ENCODE data around the gene PARP8.

The PARP8 gene

GRCh38 chr5:50703367-50703666 is 36.9 kb downstream of the PARP8 start:
- Histone ChIP-seq H3K4me1 (ENCODE audit: control insufficient read depth in 2 of 2, insufficient read depth in 2 of 2, low read length in 2 of 2) (no peaks in the 10 kb centered on the region), H3K9ac (ENCODE audit: low read depth in 1 of 2, low read length in 2 of 2) (no peak overlapping the region), H3K9me3 (ENCODE audit: control insufficient read depth in 2 of 2, low read length in 2 of 2) (no peaks in the 10 kb centered on the region), H3K27me3 (ENCODE audit: control insufficient read depth in 2 of 2, insufficient read depth in 2 of 2, low read length in 2 of 2) (no peaks in the 10 kb centered on the region), H3K27ac (ENCODE audit: low read depth in 2 of 2, low read length in 2 of 2) (no peak overlapping the region), H3K36me3 (ENCODE audit: control insufficient read depth in 2 of 2, insufficient read depth in 2 of 2, low read length in 2 of 2) (no peaks in the 10 kb centered on the region), H3K4me3 (ENCODE audit: low read length in 2 of 2) (no peak overlapping the region)

- Histone ChIP-seq H3K27me3 (ENCODE audit: control insufficient read depth in 2 of 2, insufficient read depth in 2 of 2, low read length in 2 of 2) (no peaks in the 10 kb centered on the region), H3K4me3 (ENCODE audit: low read length in 2 of 2) (no peak overlapping the region), H3K4me1 (ENCODE audit: control insufficient read depth in 2 of 2, insufficient read depth in 2 of 2, low read length in 2 of 2) (no peaks in the 10 kb centered on the region), H3K27ac (ENCODE audit: low read depth in 2 of 2, low read length in 2 of 2) (no peak overlapping the region), H3K9ac (ENCODE audit: low read depth in 1 of 2, low read length in 2 of 2) (no peak overlapping the region), H3K9me3 (ENCODE audit: control insufficient read depth in 2 of 2, low read length in 2 of 2) (no peaks in the 10 kb centered on the region), H3K36me3 (ENCODE audit: control insufficient read depth in 2 of 2, insufficient read depth in 2 of 2, low read length in 2 of 2) (no peaks in the 10 kb centered on the region)
These were observed 38.3 kb downstream of the PARP8 start for GRCh38 chr5:50704730-50705129.

- Histone ChIP-seq H3K27me3 (ENCODE audit: control insufficient read depth in 2 of 2, insufficient read depth in 2 of 2, low read length in 2 of 2) (no peaks in the 10 kb centered on the region), H3K36me3 (ENCODE audit: control insufficient read depth in 2 of 2, insufficient read depth in 2 of 2, low read length in 2 of 2) (no peaks in the 10 kb centered on the region), H3K9me3 (ENCODE audit: control insufficient read depth in 2 of 2, low read length in 2 of 2) (no peaks in the 10 kb centered on the region), H3K9ac (ENCODE audit: low read depth in 1 of 2, low read length in 2 of 2) (no peak overlapping the region), H3K4me1 (ENCODE audit: control insufficient read depth in 2 of 2, insufficient read depth in 2 of 2, low read length in 2 of 2) (peaks cover 3 to 6% of the 10 kb centered on the region in 2 donors), H3K27ac (ENCODE audit: low read depth in 2 of 2, low read length in 2 of 2) (no peak overlapping the region), H3K4me3 (ENCODE audit: low read length in 2 of 2) (no peak overlapping the region)
These were observed 43.0 kb downstream of the PARP8 start for GRCh38 chr5:50709471-50709870.

GRCh38 chr5:50710838-50711237 is 44.4 kb downstream of the PARP8 start:
- no peaks in the 10 kb centered on the region for H3K27me3 ChIP-seq (ENCODE audit: control insufficient read depth in 2 of 2, insufficient read depth in 2 of 2, low read length in 2 of 2)
- H3K9ac ChIP-seq (ENCODE audit: low read depth in 1 of 2, low read length in 2 of 2), result no peak overlapping the region
- H3K36me3 ChIP-seq (ENCODE audit: control insufficient read depth in 2 of 2, insufficient read depth in 2 of 2, low read length in 2 of 2), result no peaks in the 10 kb centered on the region
- no peak overlapping the region for H3K27ac ChIP-seq (ENCODE audit: low read depth in 2 of 2, low read length in 2 of 2)
- H3K4me3 ChIP-seq (ENCODE audit: low read length in 2 of 2), result peak overlapping the region in 1 of 2 donors; percentile 23
- H3K9me3 ChIP-seq (ENCODE audit: control insufficient read depth in 2 of 2, low read length in 2 of 2), result no peaks in the 10 kb centered on the region
- H3K4me1 ChIP-seq (ENCODE audit: control insufficient read depth in 2 of 2, insufficient read depth in 2 of 2, low read length in 2 of 2), result peaks cover 3 to 6% of the 10 kb centered on the region in 2 donors

GRCh38 chr5:50711280-50711679 is 44.8 kb downstream of the PARP8 start:
- no peak overlapping the region for H3K9ac ChIP-seq (ENCODE audit: low read depth in 1 of 2, low read length in 2 of 2)
- H3K27ac ChIP-seq (ENCODE audit: low read depth in 2 of 2, low read length in 2 of 2), result peak overlapping the region in 1 of 2 donors; percentile 6
- H3K36me3 ChIP-seq (ENCODE audit: control insufficient read depth in 2 of 2, insufficient read depth in 2 of 2, low read length in 2 of 2), result no peaks in the 10 kb centered on the region
- peaks cover 3 to 6% of the 10 kb centered on the region in 2 donors for H3K4me1 ChIP-seq (ENCODE audit: control insufficient read depth in 2 of 2, insufficient read depth in 2 of 2, low read length in 2 of 2)
- no peaks in the 10 kb centered on the region for H3K27me3 ChIP-seq (ENCODE audit: control insufficient read depth in 2 of 2, insufficient read depth in 2 of 2, low read length in 2 of 2)
- peak overlapping the region in 1 of 2 donors; percentile 32 for H3K4me3 ChIP-seq (ENCODE audit: low read length in 2 of 2)
- no peaks in the 10 kb centered on the region for H3K9me3 ChIP-seq (ENCODE audit: control insufficient read depth in 2 of 2, low read length in 2 of 2)

GRCh38 chr5:50712479-50712878 is 46.0 kb downstream of the PARP8 start:
- H3K4me1 ChIP-seq (ENCODE audit: control insufficient read depth in 2 of 2, insufficient read depth in 2 of 2, low read length in 2 of 2), result peaks cover 3 to 6% of the 10 kb centered on the region in 2 donors

GRCh38 chr5:50715001-50715400 is 48.6 kb downstream of the PARP8 start:
- H3K27ac ChIP-seq (ENCODE audit: low read depth in 2 of 2, low read length in 2 of 2), result no peak overlapping the region
- H3K9ac ChIP-seq (ENCODE audit: low read depth in 1 of 2, low read length in 2 of 2), result no peak overlapping the region
- H3K4me3 ChIP-seq (ENCODE audit: low read length in 2 of 2), result no peak overlapping the region
- peaks cover 3 to 6% of the 10 kb centered on the region in 2 donors for H3K4me1 ChIP-seq (ENCODE audit: control insufficient read depth in 2 of 2, insufficient read depth in 2 of 2, low read length in 2 of 2)
- no peaks in the 10 kb centered on the region for H3K36me3 ChIP-seq (ENCODE audit: control insufficient read depth in 2 of 2, insufficient read depth in 2 of 2, low read length in 2 of 2)
- no peaks in the 10 kb centered on the region for H3K27me3 ChIP-seq (ENCODE audit: control insufficient read depth in 2 of 2, insufficient read depth in 2 of 2, low read length in 2 of 2)
- H3K9me3 ChIP-seq (ENCODE audit: control insufficient read depth in 2 of 2, low read length in 2 of 2), result no peaks in the 10 kb centered on the region

More at GRCh38 chr5:50712479-50712878, 46.0 kb downstream of the PARP8 start:
- Histone ChIP-seq H3K27me3 (ENCODE audit: control insufficient read depth in 2 of 2, insufficient read depth in 2 of 2, low read length in 2 of 2) (no peaks in the 10 kb centered on the region), H3K27ac (ENCODE audit: low read depth in 2 of 2, low read length in 2 of 2) (no peak overlapping the region), H3K4me3 (ENCODE audit: low read length in 2 of 2) (no peak overlapping the region), H3K9ac (ENCODE audit: low read depth in 1 of 2, low read length in 2 of 2) (no peak overlapping the region), H3K9me3 (ENCODE audit: control insufficient read depth in 2 of 2, low read length in 2 of 2) (no peaks in the 10 kb centered on the region), H3K36me3 (ENCODE audit: control insufficient read depth in 2 of 2, insufficient read depth in 2 of 2, low read length in 2 of 2) (no peaks in the 10 kb centered on the region)

GRCh38 chr5:50716134-50716533 is 49.7 kb downstream of the PARP8 start:
- Histone ChIP-seq H3K27me3 (ENCODE audit: control insufficient read depth in 2 of 2, insufficient read depth in 2 of 2, low read length in 2 of 2) (no peaks in the 10 kb centered on the region), H3K9ac (ENCODE audit: low read depth in 1 of 2, low read length in 2 of 2) (no peak overlapping the region), H3K27ac (ENCODE audit: low read depth in 2 of 2, low read length in 2 of 2) (no peak overlapping the region), H3K36me3 (ENCODE audit: control insufficient read depth in 2 of 2, insufficient read depth in 2 of 2, low read length in 2 of 2) (no peaks in the 10 kb centered on the region), H3K4me1 (ENCODE audit: control insufficient read depth in 2 of 2, insufficient read depth in 2 of 2, low read length in 2 of 2) (peaks cover 3% of the 10 kb centered on the region in 2 donors), H3K4me3 (ENCODE audit: low read length in 2 of 2) (no peak overlapping the region), H3K9me3 (ENCODE audit: control insufficient read depth in 2 of 2, low read length in 2 of 2) (no peaks in the 10 kb centered on the region)

- no peak overlapping the region for H3K9ac ChIP-seq (ENCODE audit: low read depth in 1 of 2, low read length in 2 of 2)
- no peaks in the 10 kb centered on the region for H3K36me3 ChIP-seq (ENCODE audit: control insufficient read depth in 2 of 2, insufficient read depth in 2 of 2, low read length in 2 of 2)
- H3K4me1 ChIP-seq (ENCODE audit: control insufficient read depth in 2 of 2, insufficient read depth in 2 of 2, low read length in 2 of 2), result no peaks in the 10 kb centered on the region
- H3K9me3 ChIP-seq (ENCODE audit: control insufficient read depth in 2 of 2, low read length in 2 of 2), result no peaks in the 10 kb centered on the region
- H3K4me3 ChIP-seq (ENCODE audit: low read length in 2 of 2), result no peak overlapping the region
- no peaks in the 10 kb centered on the region for H3K27me3 ChIP-seq (ENCODE audit: control insufficient read depth in 2 of 2, insufficient read depth in 2 of 2, low read length in 2 of 2)
- no peak overlapping the region for H3K27ac ChIP-seq (ENCODE audit: low read depth in 2 of 2, low read length in 2 of 2)
These were observed 51.2 kb downstream of the PARP8 start for GRCh38 chr5:50717651-50718050.

GRCh38 chr5:50720061-50720710 is 53.7 kb downstream of the PARP8 start:
- H3K27me3 ChIP-seq (ENCODE audit: control insufficient read depth in 2 of 2, insufficient read depth in 2 of 2, low read length in 2 of 2), result no peaks in the 10 kb centered on the region
- no peak overlapping the region for H3K27ac ChIP-seq (ENCODE audit: low read depth in 2 of 2, low read length in 2 of 2)
- no peak overlapping the region for H3K9ac ChIP-seq (ENCODE audit: low read depth in 1 of 2, low read length in 2 of 2)
- H3K4me3 ChIP-seq (ENCODE audit: low read length in 2 of 2), result no peak overlapping the region
- no peaks in the 10 kb centered on the region for H3K9me3 ChIP-seq (ENCODE audit: control insufficient read depth in 2 of 2, low read length in 2 of 2)
- no peaks in the 10 kb centered on the region for H3K36me3 ChIP-seq (ENCODE audit: control insufficient read depth in 2 of 2, insufficient read depth in 2 of 2, low read length in 2 of 2)
- no peaks in the 10 kb centered on the region for H3K4me1 ChIP-seq (ENCODE audit: control insufficient read depth in 2 of 2, insufficient read depth in 2 of 2, low read length in 2 of 2)

- no peaks in the 10 kb centered on the region for H3K36me3 ChIP-seq (ENCODE audit: control insufficient read depth in 2 of 2, insufficient read depth in 2 of 2, low read length in 2 of 2)
- H3K4me3 ChIP-seq (ENCODE audit: low read length in 2 of 2), result no peak overlapping the region
- H3K4me1 ChIP-seq (ENCODE audit: control insufficient read depth in 2 of 2, insufficient read depth in 2 of 2, low read length in 2 of 2), result peaks cover 0 to 5% of the 10 kb centered on the region in 2 donors
- no peaks in the 10 kb centered on the region for H3K9me3 ChIP-seq (ENCODE audit: control insufficient read depth in 2 of 2, low read length in 2 of 2)
- no peak overlapping the region for H3K9ac ChIP-seq (ENCODE audit: low read depth in 1 of 2, low read length in 2 of 2)
- no peaks in the 10 kb centered on the region for H3K27me3 ChIP-seq (ENCODE audit: control insufficient read depth in 2 of 2, insufficient read depth in 2 of 2, low read length in 2 of 2)
- H3K27ac ChIP-seq (ENCODE audit: low read depth in 2 of 2, low read length in 2 of 2), result no peak overlapping the region
These were observed 55.8 kb downstream of the PARP8 start for GRCh38 chr5:50722223-50722622.

All from mucosa of rectum (tissue), 2 donors.